ENCODE results near the gene HBB.

The HBB gene

GRCh38 chr11:5224538-5225479 is 2.1 kb downstream of the HBB start:
- ATAC-seq = no peak
- no peak overlapping the region for H3K27ac Mint-ChIP-seq
- H3K27me3 Mint-ChIP-seq = no peaks in the 10 kb centered on the region
- no peak overlapping the region for H3K4me3 Mint-ChIP-seq
- H3K36me3 Mint-ChIP-seq (ENCODE audit: low read depth) = no peaks in the 10 kb centered on the region
- no peak for DNase-seq
- H3K4me1 Mint-ChIP-seq = no peaks in the 10 kb centered on the region
- H3K9me3 Mint-ChIP-seq = no peaks in the 10 kb centered on the region

- Mint-ChIP-seq H3K4me1 (no peaks in the 10 kb centered on the region), H3K36me3 (ENCODE audit: low read depth) (no peaks in the 10 kb centered on the region), H3K27ac (no peak overlapping the region), H3K4me3 (no peak overlapping the region), H3K9me3 (no peaks in the 10 kb centered on the region), H3K27me3 (no peaks in the 10 kb centered on the region)
- no peak for DNase-seq
- no peak for ATAC-seq
Observed at GRCh38 chr11:5223686-5224085, 3.2 kb downstream of the HBB start.

- no peak for ATAC-seq
- no peaks in the 10 kb centered on the region for H3K9me3 Mint-ChIP-seq
- DNase-seq = no peak
- no peaks in the 10 kb centered on the region for H3K4me1 Mint-ChIP-seq
- H3K27me3 Mint-ChIP-seq = no peaks in the 10 kb centered on the region
- no peak overlapping the region for H3K27ac Mint-ChIP-seq
- H3K36me3 Mint-ChIP-seq (ENCODE audit: low read depth) = no peaks in the 10 kb centered on the region
- H3K4me3 Mint-ChIP-seq = no peak overlapping the region
Observed at GRCh38 chr11:5223146-5223545, 3.7 kb downstream of the HBB start.

GRCh38 chr11:5210376-5210885 is 16.4 kb downstream of the HBB start:
- ATAC-seq = no peak
- no peak overlapping the region for H3K4me3 Mint-ChIP-seq
- no peaks in the 10 kb centered on the region for H3K36me3 Mint-ChIP-seq (ENCODE audit: low read depth)
- H3K9me3 Mint-ChIP-seq = no peaks in the 10 kb centered on the region
- H3K4me1 Mint-ChIP-seq = no peaks in the 10 kb centered on the region
- no peak overlapping the region for H3K27ac Mint-ChIP-seq
- no peak for DNase-seq
- no peaks in the 10 kb centered on the region for H3K27me3 Mint-ChIP-seq

GRCh38 chr11:5204787-5205186 is 22.1 kb downstream of the HBB start:
- no peaks in the 10 kb centered on the region for H3K36me3 Mint-ChIP-seq (ENCODE audit: low read depth)
- H3K4me3 Mint-ChIP-seq = no peak overlapping the region
- no peaks in the 10 kb centered on the region for H3K4me1 Mint-ChIP-seq
- no peak overlapping the region for H3K27ac Mint-ChIP-seq
- DNase-seq = no peak
- no peaks in the 10 kb centered on the region for H3K9me3 Mint-ChIP-seq
- ATAC-seq = no peak
- H3K27me3 Mint-ChIP-seq = peaks cover 2% of the 10 kb centered on the region

GRCh38 chr11:5203366-5203765 is 23.5 kb downstream of the HBB start:
- Mint-ChIP-seq H3K4me3 (no peak overlapping the region), H3K4me1 (no peaks in the 10 kb centered on the region), H3K27ac (no peak overlapping the region), H3K9me3 (no peaks in the 10 kb centered on the region), H3K27me3 (peaks cover 2% of the 10 kb centered on the region), H3K36me3 (ENCODE audit: low read depth) (no peaks in the 10 kb centered on the region)
- DNase-seq (no peak), ATAC-seq (no peak)

GRCh38 chr11:5200582-5200981 is 26.3 kb downstream of the HBB start, which contains the start of gene OR51V1:
Gene OR51V1 (minus strand): TSS chr11:5200682. CDS start chr11:5200682, 0 bp downstream.
- DNase-seq = no peak
- Mint-ChIP-seq H3K27me3 (peaks cover 2% of the 10 kb centered on the region), H3K9me3 (no peaks in the 10 kb centered on the region), H3K4me3 (no peak within 1 kb of the TSS), H3K36me3 (ENCODE audit: low read depth) (no peaks in the 10 kb centered on the region), H3K4me1 (no peaks in the 10 kb centered on the region), H3K27ac (no peak within 1 kb of the TSS)
- ATAC-seq = no peak

- DNase-seq (no peak), ATAC-seq (no peak)
- H3K4me3 Mint-ChIP-seq = no peak overlapping the region
- H3K36me3 Mint-ChIP-seq (ENCODE audit: low read depth) = no peaks in the 10 kb centered on the region
- no peak overlapping the region for H3K27ac Mint-ChIP-seq
- H3K9me3 Mint-ChIP-seq = no peaks in the 10 kb centered on the region
- H3K27me3 Mint-ChIP-seq = peaks cover 2% of the 10 kb centered on the region
- H3K4me1 Mint-ChIP-seq = no peaks in the 10 kb centered on the region
Observed at GRCh38 chr11:5198285-5198684, 28.6 kb downstream of the HBB start.

- no peaks in the 10 kb centered on the region for H3K36me3 Mint-ChIP-seq (ENCODE audit: low read depth)
- ATAC-seq (no peak), DNase-seq (no peak)
- peaks cover 4% of the 10 kb centered on the region for H3K27me3 Mint-ChIP-seq
- H3K9me3 Mint-ChIP-seq = no peaks in the 10 kb centered on the region
- no peak overlapping the region for H3K27ac Mint-ChIP-seq
- H3K4me1 Mint-ChIP-seq = no peaks in the 10 kb centered on the region
- no peak overlapping the region for H3K4me3 Mint-ChIP-seq
Observed at GRCh38 chr11:5197536-5197935, 29.3 kb downstream of the HBB start.

- H3K27me3 Mint-ChIP-seq = peaks cover 4% of the 10 kb centered on the region
Observed at GRCh38 chr11:5196731-5197130, 30.1 kb downstream of the HBB start.

GRCh38 chr11:5196067-5196466 is 30.8 kb downstream of the HBB start:
- no peak for DNase-seq
- no peak overlapping the region for H3K27ac Mint-ChIP-seq
- no peaks in the 10 kb centered on the region for H3K4me1 Mint-ChIP-seq
- H3K9me3 Mint-ChIP-seq = no peaks in the 10 kb centered on the region
- no peak overlapping the region for H3K4me3 Mint-ChIP-seq
- H3K36me3 Mint-ChIP-seq (ENCODE audit: low read depth) = no peaks in the 10 kb centered on the region
- peaks cover 2% of the 10 kb centered on the region for H3K27me3 Mint-ChIP-seq
- no peak for ATAC-seq

More at GRCh38 chr11:5196731-5197130, 30.1 kb downstream of the HBB start:
- H3K4me1 Mint-ChIP-seq = no peaks in the 10 kb centered on the region
- no peak overlapping the region for H3K27ac Mint-ChIP-seq
- no peak for ATAC-seq
- no peak for DNase-seq
- no peaks in the 10 kb centered on the region for H3K36me3 Mint-ChIP-seq (ENCODE audit: low read depth)
- no peaks in the 10 kb centered on the region for H3K9me3 Mint-ChIP-seq
- no peak overlapping the region for H3K4me3 Mint-ChIP-seq

- ATAC-seq (no peak), DNase-seq (no peak)
- Mint-ChIP-seq H3K9me3 (peaks cover 14% of the 10 kb centered on the region), H3K4me1 (no peaks in the 10 kb centered on the region), H3K4me3 (no peak overlapping the region), H3K36me3 (ENCODE audit: low read depth) (no peaks in the 10 kb centered on the region), H3K27ac (no peak overlapping the region), H3K27me3 (peaks cover 2% of the 10 kb centered on the region)
Observed at GRCh38 chr11:5192738-5193137, 34.1 kb downstream of the HBB start.

- Mint-ChIP-seq H3K4me1 (no peaks in the 10 kb centered on the region), H3K4me3 (no peak overlapping the region), H3K27ac (no peak overlapping the region), H3K27me3 (peaks cover 2% of the 10 kb centered on the region), H3K36me3 (ENCODE audit: low read depth) (no peaks in the 10 kb centered on the region), H3K9me3 (peaks cover 14% of the 10 kb centered on the region)
- DNase-seq (no peak), ATAC-seq (no peak)
Observed at GRCh38 chr11:5188201-5188600, 38.7 kb downstream of the HBB start.

- H3K4me3 Mint-ChIP-seq = no peak overlapping the region
- ATAC-seq (no peak), DNase-seq (no peak)
- no peak overlapping the region for H3K27ac Mint-ChIP-seq
- peaks cover 4% of the 10 kb centered on the region for H3K9me3 Mint-ChIP-seq
- H3K36me3 Mint-ChIP-seq (ENCODE audit: low read depth) = no peaks in the 10 kb centered on the region
- H3K27me3 Mint-ChIP-seq = no peaks in the 10 kb centered on the region
- H3K4me1 Mint-ChIP-seq = no peaks in the 10 kb centered on the region
Observed at GRCh38 chr11:5178046-5178837, 48.6 kb downstream of the HBB start.

Measured in activated naive CD8-positive, alpha-beta T cell treated with anti-CD3 and anti-CD28 coated beads, Interleukin-2, amount 50 U/mL, for 24 hours (primary cell).